HEK293 (cell line): ENCODE measurements around the gene SH3D19.

ENCODE experiments used
- CTCF ChIP-seq: fragments of 450-650 bp; formaldehyde crosslinking; IDR thresholded peaks from 2 replicates; pipeline ENCODE4 v1.5.1; 2016; ENCODE audit warnings: missing biosample characterization, missing genetic modification characterization
- ZBTB17 ChIP-seq: fragments of 450-650 bp; formaldehyde crosslinking; IDR thresholded peaks from 2 replicates; pipeline ENCODE4 v1.5.1; 2016; ENCODE audit warnings: missing biosample characterization, missing genetic modification characterization
- ZNF19 ChIP-seq: fragments of 450-650 bp; formaldehyde crosslinking; IDR thresholded peaks from 2 replicates; pipeline ENCODE4; 2016; ENCODE audit warnings: missing biosample characterization, missing genetic modification characterization, low read depth
- ZNF24 ChIP-seq: fragments of 450-650 bp; formaldehyde crosslinking; IDR thresholded peaks from 2 replicates; pipeline ENCODE4 v1.5.1; 2016; ENCODE audit warnings: missing biosample characterization, missing genetic modification characterization
- ZNF626 ChIP-seq: fragments of 450-650 bp; sonication (Bioruptor Pico); formaldehyde crosslinking; IDR thresholded peaks from 2 replicates; pipeline ENCODE4 v1.5.1; 2018; ENCODE audit warnings: missing biosample characterization, missing genetic modification characterization, inconsistent platforms
- ZNF768 ChIP-seq: fragments of 450-650 bp; formaldehyde crosslinking; IDR thresholded peaks from 2 replicates; pipeline ENCODE4 v1.5.1; 2018; ENCODE audit warnings: missing biosample characterization, mild to moderate bottlenecking, missing genetic modification characterization

- TF ChIP-seq ZBTB17 (tag by site-specific recombination): no peak
- TF ChIP-seq ZNF626 (tag by site-specific recombination): no peak
- TF ChIP-seq ZNF24 (tag by site-specific recombination): no peak
- no peak for TF ChIP-seq CTCF (tag by site-specific recombination)
- no peak for TF ChIP-seq ZNF19 (tag by site-specific recombination)
- TF ChIP-seq ZNF768 (tag by site-specific recombination): no peak
Observed at GRCh38 chr4:151091047-151091446, 234.4 kb downstream of the SH3D19 start.
